Measurements from ENCODE around the gene KCNAB2.

The KCNAB2 gene

DNA sequence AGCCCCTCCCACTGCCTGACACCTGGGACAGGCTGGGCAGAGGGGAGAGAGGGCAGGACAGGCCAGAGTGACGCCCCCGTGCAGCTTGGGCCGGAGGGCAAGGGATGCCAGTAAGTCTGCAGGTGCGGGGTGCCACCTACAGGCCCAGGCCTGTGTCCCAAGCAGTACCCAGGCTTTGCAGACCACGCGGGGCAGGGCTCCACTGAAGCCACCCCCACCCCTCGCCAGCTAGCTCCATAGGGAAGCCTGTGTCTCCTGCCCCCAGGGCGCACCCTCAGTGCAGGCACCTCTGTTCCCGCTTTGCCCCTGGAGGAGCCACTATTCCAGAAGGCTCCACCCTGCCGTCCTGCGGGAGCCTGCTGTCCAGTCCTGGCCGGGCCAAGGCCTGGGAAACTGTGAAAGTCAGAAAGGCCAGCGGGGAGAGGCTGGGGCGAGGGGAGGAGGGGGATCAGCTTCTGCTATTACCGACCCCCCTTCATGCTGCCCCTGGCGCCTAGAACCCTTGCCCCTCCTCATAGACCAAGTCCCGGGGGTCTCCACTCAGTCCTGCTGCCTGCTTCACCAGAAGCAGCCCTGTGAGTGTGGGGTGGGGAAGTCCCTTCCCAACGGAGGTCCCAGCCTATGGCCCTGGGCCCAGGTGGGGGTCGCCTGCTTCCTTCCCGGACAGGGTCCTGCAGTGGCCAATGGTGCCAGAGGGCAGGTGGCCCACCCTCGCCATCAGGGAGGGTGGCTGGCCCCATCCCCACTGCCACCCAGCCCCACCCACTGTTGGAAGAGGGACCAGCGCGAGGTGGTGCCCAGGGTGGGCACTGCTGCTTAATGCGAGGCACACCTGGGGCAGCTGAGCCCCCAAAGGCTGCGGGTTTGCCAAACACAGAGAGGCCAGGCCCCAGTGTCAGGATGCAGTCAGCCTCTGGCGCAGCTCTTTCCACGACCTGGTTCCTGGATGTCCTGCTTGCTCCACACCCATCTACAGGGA lies 54.4 kb downstream of the KCNAB2 start:
- DNase-seq = no peak

- no peak for DNase-seq
These were observed 55.4 kb downstream of the KCNAB2 start for GRCh38 chr1:6100861-6101783.

- DNase-seq = no peak
These were observed 56.3 kb downstream of the KCNAB2 start for GRCh38 chr1:6101826-6102531.

DNA sequence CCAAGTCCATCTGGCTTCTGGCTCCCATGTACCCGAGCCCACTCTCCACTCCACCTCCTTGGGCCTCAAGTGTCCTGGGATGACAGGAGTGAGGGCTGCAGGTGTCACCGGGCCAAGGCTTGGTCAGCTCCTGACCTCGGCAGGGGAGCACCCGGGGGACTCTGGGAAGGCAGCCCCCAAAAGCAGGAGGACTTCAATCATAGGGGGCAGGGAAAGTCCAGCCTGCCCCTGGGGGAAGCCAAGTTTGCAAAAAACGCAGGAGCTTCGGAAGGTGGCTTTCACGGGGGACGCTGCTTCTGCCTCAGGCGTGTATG lies 56.8 kb downstream of the KCNAB2 start:
- DNase-seq = no peak

- no peak for DNase-seq
These were observed 57.6 kb downstream of the KCNAB2 start for GRCh38 chr1:6103111-6103853.

- DNase-seq = no peak
These were observed 58.3 kb downstream of the KCNAB2 start for GRCh38 chr1:6103854-6104530.

- DNase-seq = no peak
These were observed 58.9 kb downstream of the KCNAB2 start for GRCh38 chr1:6104631-6105030.

- no peak for DNase-seq
These were observed 59.6 kb downstream of the KCNAB2 start for GRCh38 chr1:6105218-6105679.

- no peak for DNase-seq
These were observed 60.1 kb downstream of the KCNAB2 start for GRCh38 chr1:6105763-6106162.

- DNase-seq = no peak
These were observed 60.6 kb downstream of the KCNAB2 start for GRCh38 chr1:6106321-6106731.

- DNase-seq = no peak
These were observed 61.3 kb downstream of the KCNAB2 start for GRCh38 chr1:6106977-6107376.

GRCh38 chr1:6107409-6108356 lies 62.0 kb downstream of the KCNAB2 start:
- no peak for DNase-seq

GRCh38 chr1:6108476-6108875 lies 62.8 kb downstream of the KCNAB2 start:
- no peak for DNase-seq

- no peak for DNase-seq
These were observed 63.4 kb downstream of the KCNAB2 start for GRCh38 chr1:6108937-6109614.

DNA sequence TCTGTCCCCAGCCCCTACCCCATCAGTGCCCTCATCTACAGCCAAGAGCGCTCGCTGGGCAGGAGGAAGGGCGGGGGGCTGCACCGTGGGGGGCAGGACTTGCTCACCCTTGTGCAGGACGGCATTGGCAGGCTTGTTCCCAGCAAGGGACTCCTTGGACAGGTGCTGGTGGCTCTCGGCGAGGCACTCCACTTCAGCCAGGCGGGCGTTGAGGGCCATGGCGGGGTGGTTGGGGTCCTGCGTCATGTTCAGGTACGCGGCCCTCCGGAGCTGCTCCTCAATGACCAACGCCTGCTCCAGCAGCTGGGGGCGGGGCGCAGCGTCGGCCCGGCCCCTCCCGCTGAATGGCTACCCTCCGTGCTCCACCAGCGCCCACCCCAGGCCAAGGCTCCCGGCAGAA lies 64.0 kb downstream of the KCNAB2 start:
- no peak for DNase-seq

- no peak for DNase-seq
These were observed 64.6 kb downstream of the KCNAB2 start for GRCh38 chr1:6110326-6110725.

DNA sequence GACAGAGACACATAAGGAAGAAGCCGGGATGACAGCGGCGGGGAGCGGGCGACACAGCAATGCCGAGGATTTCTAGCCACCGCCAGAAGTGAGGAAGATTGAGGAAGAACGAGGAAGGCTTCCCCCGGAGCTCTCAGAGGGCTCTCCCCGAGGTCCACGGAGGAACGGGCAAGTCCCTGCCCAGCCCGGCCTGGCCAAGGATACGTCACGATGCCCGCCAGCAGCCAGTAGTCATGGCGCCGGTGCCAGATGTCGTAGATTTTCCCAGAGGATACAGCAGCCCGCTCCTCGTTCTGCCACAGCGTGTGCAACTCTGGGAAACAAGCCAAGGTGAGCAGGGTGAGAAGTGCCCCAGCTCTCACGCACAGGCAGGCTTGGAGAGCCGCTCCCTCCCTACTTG lies 65.9 kb downstream of the KCNAB2 start:
- DNase-seq = no peak

DNA sequence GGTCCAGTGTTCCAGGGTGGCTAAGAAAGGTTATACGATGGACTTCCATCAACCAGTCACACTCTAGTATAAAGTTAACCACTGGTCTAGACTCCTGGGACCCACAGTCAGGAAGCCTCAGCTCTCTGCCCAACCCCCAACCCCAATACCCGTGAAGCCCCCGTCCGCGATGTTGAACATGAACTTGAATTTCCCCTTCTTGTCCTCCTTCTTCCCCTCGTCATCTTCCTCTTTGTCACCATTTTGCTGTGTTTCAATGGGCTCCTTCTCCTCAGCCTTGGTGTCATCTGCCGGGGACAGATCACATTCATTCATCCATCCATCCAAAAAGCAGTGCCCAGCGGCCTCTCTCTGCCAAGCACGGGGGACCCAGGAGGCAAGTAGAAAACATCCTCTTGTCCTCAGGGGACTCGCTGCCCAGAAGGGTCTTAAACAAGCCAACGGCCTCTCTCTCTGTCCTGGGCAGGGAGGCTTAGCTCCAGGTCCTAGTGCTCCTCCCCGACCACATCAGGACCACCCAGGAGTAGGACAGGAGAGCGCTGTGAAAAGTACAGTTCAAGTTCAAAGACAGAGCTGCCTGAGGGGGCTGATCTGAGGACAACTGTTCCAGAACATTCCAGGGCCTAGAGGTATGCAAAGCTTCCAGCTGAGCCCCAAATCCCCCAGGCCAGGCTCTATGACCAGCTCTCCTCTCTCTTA lies 66.5 kb downstream of the KCNAB2 start:
- DNase-seq = no peak

DNA sequence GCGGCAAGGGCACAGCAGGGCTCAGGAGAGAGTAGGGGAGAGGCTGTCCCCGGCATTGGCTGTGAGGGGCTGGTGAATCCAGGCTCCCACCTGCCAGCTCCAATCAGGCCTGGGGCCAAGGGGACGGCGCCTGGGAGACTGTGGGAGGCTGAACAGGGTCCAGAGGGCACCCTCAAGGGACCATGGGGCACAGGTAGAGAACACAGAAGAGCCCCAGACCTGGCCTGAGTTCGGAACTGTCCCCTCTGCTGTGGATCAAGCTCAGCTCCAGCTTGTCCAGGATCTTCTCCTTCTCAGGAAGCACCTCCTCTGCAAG lies 67.0 kb downstream of the KCNAB2 start:
- DNase-seq = no peak

Data from NK-92 treated with Interleukin-12 subunit alpha and Interleukin-12 subunit beta, amount 100 ng/mL, for 24 hours (cell line).